K562 (cell line): ENCODE data around the gene SLC6A6. TPM values are rescaled to one million over a fixed set of nuclear protein-coding genes. Genes with fewer than 3 reads are reported as not detected.

Experiments used
- FOSL1 ChIP-seq: fragments of 200-800 bp; sonication (Bioruptor generic); conservative IDR thresholded peaks from 2 replicates; pipeline ENCODE4 v1.6.1; 2016; ENCODE audit warnings: missing genetic modification characterization, missing compliant biosample characterization
- HEY1 ChIP-seq: fragments of 250-450 bp; sonication (Bioruptor Pico); IDR thresholded peaks from 2 replicates; pipeline ENCODE4 v1.5.0; 2020; ENCODE audit warnings: mild to moderate bottlenecking, moderate library complexity, borderline replicate concordance
- NFYB ChIP-seq: IDR thresholded peaks from 2 replicates; pipeline ENCODE4 v1.6.1; 2011; ENCODE audit warnings: mild to moderate bottlenecking, moderate library complexity; ENCODE audit not compliant: insufficient read length; ENCODE audit errors: extremely low read depth
- NKRF ChIP-seq: fragments of 450-650 bp; IDR thresholded peaks from 2 replicates; pipeline ENCODE4 v1.6.1; 2016; ENCODE audit warnings: borderline replicate concordance
- NRF1 ChIP-seq, 2 experiments: fragments of 450-650 bp; IDR thresholded peaks in 1 of 2; conservative IDR thresholded peaks in 1 of 2; 2 replicates each; pipeline ENCODE4 v1.6.1; 2014; ENCODE audit warnings: mild to moderate bottlenecking in 2 of 2
- PHTF2 ChIP-seq: fragments of 250-450 bp; sonication (Bioruptor Pico); IDR thresholded peaks from 2 replicates; pipeline ENCODE4 v1.5.0; 2021; ENCODE audit warnings: mild to moderate bottlenecking
- POLR2B ChIP-seq: fragments of 450-650 bp; IDR thresholded peaks from 2 replicates; pipeline ENCODE4 v1.6.1; 2018; ENCODE audit warnings: low read depth; ENCODE audit not compliant: partially characterized antibody
- POLR3G ChIP-seq: IDR thresholded peaks from 2 replicates; pipeline ENCODE4 v1.6.1; 2011; ENCODE audit not compliant: insufficient read length, insufficient replicate concordance; ENCODE audit errors: extremely low read depth
- TOE1 ChIP-seq, 2 experiments: fragments of 450-650 bp in 1 of 2; sonication (generic) in 1 of 2; formaldehyde crosslinking in 1 of 2; IDR thresholded peaks; 2 replicates each; pipeline versions ENCODE4 v1.7.1 to v1.8.0; 2016 to 2022; ENCODE audit warnings: borderline replicate concordance in 2 of 2, mild to moderate bottlenecking in 2 of 2, antibody characterized with exemption in 1 of 2, inconsistent platforms in 1 of 2, low read depth in 1 of 2, missing genetic modification reagents in 1 of 2, moderate library complexity in 1 of 2
- ZKSCAN8 ChIP-seq: fragments of 200-800 bp; sonication (Bioruptor generic); IDR thresholded peaks from 2 replicates; pipeline ENCODE4 v1.6.1; 2016; ENCODE audit warnings: missing genetic modification characterization, missing compliant biosample characterization
- polyA plus RNA-seq, 8 experiments: library from polyadenylated mRNA; depleted of rRNA in 4 of 8; stranded (reverse) in 5 of 8; unstranded in 3 of 8; fragments of >200 nt; fragmentation: Nextera tagmentation in 2 of 8; fragmentation: Illumina TruSeq in 1 of 8; extraction: Ambion mirVana in 2 of 8; extraction: Trizol in 1 of 8; gene quantifications; 2 replicates each; pipeline versions ENCODE4 v1.2.1 to v1.2.3, GENCODE V29; 2011 to 2014; ENCODE audit warnings: inconsistent platforms in 1 of 8, missing spikeins in 1 of 8
- total RNA-seq, 7 experiments: library from RNA; depleted of rRNA in 6 of 7; stranded (reverse); fragments of >200 nt in 6 of 7; fragmentation: Illumina TruSeq in 2 of 7; extraction: Trizol in 2 of 7; gene quantifications; 2 replicates each; pipeline versions ENCODE4 v1.2.1 to v1.2.3, GENCODE V29; 2011 to 2021; ENCODE audit warnings: low replicate concordance in 1 of 7
- TF ChIP-seq, protein P1 (sequence below): sonication (generic); formaldehyde crosslinking; IDR thresholded peaks from 2 replicates; pipeline ENCODE4 v1.8.0; 2023; ENCODE audit warnings: missing genetic modification reagents, mild to moderate bottlenecking, borderline replicate concordance
- TF ChIP-seq, protein P2 (sequence below): fragments of 450-650 bp; IDR thresholded peaks from 2 replicates; pipeline ENCODE4 v1.6.1; 2017; ENCODE audit warnings: antibody characterized with exemption, mild to moderate bottlenecking

SLC6A6 gene
- total and polyA plus RNA-seq, 9 of the 15 experiments (the other 6 are each of a cell fraction or from before 2014, with no cell fraction given): 12.3 to 203 (median 93.2) TPM

GRCh38 chr3:14371573-14372474 lies 30.6 kb upstream of the SLC6A6 start (continued):
- TF ChIP-seq HEY1 (CRISPR knock-in tag) (no peak), PHTF2 (CRISPR knock-in tag) (no peak), NKRF (peak; percentile 39; the same call in 1 of the 2 replicates), NRF1 (conservative IDR thresholded peaks at IDR 0.05 in 1 of 2, IDR thresholded peaks at IDR 0.05 in 1 of 2) (peak; percentile 42 to 46; a peak in 3 of 4 replicates), POLR2B (no peak), POLR3G (no peak), FOSL1 (tag) (peak; percentile 52; the same call in 1 of the 2 replicates), TOE1 (IDR thresholded peaks at IDR 0.05; ENCODE audit: borderline replicate concordance) (peak; percentile 60; the same call in 1 of the 2 replicates), TOE1 (CRISPR knock-in tag; IDR thresholded peaks at IDR 0.05; ENCODE audit: borderline replicate concordance, low read depth) (no peak), ZKSCAN8 (CRISPR knock-in tag) (no peak), NFYB (no peak)
- TF ChIP-seq, protein P1, sequence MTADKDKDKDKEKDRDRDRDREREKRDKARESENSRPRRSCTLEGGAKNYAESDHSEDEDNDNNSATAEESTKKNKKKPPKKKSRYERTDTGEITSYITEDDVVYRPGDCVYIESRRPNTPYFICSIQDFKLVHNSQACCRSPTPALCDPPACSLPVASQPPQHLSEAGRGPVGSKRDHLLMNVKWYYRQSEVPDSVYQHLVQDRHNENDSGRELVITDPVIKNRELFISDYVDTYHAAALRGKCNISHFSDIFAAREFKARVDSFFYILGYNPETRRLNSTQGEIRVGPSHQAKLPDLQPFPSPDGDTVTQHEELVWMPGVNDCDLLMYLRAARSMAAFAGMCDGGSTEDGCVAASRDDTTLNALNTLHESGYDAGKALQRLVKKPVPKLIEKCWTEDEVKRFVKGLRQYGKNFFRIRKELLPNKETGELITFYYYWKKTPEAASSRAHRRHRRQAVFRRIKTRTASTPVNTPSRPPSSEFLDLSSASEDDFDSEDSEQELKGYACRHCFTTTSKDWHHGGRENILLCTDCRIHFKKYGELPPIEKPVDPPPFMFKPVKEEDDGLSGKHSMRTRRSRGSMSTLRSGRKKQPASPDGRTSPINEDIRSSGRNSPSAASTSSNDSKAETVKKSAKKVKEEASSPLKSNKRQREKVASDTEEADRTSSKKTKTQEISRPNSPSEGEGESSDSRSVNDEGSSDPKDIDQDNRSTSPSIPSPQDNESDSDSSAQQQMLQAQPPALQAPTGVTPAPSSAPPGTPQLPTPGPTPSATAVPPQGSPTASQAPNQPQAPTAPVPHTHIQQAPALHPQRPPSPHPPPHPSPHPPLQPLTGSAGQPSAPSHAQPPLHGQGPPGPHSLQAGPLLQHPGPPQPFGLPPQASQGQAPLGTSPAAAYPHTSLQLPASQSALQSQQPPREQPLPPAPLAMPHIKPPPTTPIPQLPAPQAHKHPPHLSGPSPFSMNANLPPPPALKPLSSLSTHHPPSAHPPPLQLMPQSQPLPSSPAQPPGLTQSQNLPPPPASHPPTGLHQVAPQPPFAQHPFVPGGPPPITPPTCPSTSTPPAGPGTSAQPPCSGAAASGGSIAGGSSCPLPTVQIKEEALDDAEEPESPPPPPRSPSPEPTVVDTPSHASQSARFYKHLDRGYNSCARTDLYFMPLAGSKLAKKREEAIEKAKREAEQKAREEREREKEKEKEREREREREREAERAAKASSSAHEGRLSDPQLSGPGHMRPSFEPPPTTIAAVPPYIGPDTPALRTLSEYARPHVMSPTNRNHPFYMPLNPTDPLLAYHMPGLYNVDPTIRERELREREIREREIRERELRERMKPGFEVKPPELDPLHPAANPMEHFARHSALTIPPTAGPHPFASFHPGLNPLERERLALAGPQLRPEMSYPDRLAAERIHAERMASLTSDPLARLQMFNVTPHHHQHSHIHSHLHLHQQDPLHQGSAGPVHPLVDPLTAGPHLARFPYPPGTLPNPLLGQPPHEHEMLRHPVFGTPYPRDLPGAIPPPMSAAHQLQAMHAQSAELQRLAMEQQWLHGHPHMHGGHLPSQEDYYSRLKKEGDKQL: no peak
- TF ChIP-seq, protein P2, sequence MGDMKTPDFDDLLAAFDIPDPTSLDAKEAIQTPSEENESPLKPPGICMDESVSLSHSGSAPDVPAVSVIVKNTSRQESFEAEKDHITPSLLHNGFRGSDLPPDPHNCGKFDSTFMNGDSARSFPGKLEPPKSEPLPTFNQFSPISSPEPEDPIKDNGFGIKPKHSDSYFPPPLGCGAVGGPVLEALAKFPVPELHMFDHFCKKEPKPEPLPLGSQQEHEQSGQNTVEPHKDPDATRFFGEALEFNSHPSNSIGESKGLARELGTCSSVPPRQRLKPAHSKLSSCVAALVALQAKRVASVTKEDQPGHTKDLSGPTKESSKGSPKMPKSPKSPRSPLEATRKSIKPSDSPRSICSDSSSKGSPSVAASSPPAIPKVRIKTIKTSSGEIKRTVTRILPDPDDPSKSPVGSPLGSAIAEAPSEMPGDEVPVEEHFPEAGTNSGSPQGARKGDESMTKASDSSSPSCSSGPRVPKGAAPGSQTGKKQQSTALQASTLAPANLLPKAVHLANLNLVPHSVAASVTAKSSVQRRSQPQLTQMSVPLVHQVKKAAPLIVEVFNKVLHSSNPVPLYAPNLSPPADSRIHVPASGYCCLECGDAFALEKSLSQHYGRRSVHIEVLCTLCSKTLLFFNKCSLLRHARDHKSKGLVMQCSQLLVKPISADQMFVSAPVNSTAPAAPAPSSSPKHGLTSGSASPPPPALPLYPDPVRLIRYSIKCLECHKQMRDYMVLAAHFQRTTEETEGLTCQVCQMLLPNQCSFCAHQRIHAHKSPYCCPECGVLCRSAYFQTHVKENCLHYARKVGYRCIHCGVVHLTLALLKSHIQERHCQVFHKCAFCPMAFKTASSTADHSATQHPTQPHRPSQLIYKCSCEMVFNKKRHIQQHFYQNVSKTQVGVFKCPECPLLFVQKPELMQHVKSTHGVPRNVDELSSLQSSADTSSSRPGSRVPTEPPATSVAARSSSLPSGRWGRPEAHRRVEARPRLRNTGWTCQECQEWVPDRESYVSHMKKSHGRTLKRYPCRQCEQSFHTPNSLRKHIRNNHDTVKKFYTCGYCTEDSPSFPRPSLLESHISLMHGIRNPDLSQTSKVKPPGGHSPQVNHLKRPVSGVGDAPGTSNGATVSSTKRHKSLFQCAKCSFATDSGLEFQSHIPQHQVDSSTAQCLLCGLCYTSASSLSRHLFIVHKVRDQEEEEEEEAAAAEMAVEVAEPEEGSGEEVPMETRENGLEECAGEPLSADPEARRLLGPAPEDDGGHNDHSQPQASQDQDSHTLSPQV: peak; percentile 70; the same call in 1 of the 2 replicates
